HepG2 (cell line): Measurements from ENCODE around the gene BTG4. TPM values are rescaled to one million over a fixed set of nuclear protein-coding genes. Genes with fewer than 3 reads are reported as not detected.

Experiments used
- ATAC-seq: fragments of 200-7000 bp; cut with Tn5 transposase; 3 replicates; pipeline ENCODE4 v1.9.1; 2020; ENCODE audit warnings: mild to moderate bottlenecking, moderate library complexity
- BruUV-seq: library from RNA; stranded (reverse); fragments of 400-500 nt; replicated peaks from 2 replicates; lab custom pipeline; 2021; lab: Mats Ljungman, UMichigan
- CTCF ChIA-PET: fragments of 300-600 bp; formaldehyde crosslinking; extraction: SDS; loops from one replicate; lab custom pipeline; 2021; ENCODE audit warnings: low total read pairs, inconsistent platforms, low intra/inter-chr PET ratio; lab: Yijun Ruan, JAX
- POLR2A ChIA-PET: fragments of 350-600 bp; sonication (Branson Sonifier 250); formaldehyde crosslinking; loops from one replicate; lab custom pipeline; 2020; ENCODE audit warnings: antibody characterized with exemption, inconsistent platforms; lab: Yijun Ruan, JAX
- DNase-seq: peaks from one replicate; pipeline ENCODE4 v3.0.0-alpha.2; 2015; ENCODE audit warnings: low spot score
- FAIRE-seq: peaks from 3 replicates; lab custom pipeline; 2011; peaks lifted over from hg19 to GRCh38; lab: Jason Lieb, UNC
- H2AFZ ChIP-seq: one replicate; pipeline ENCODE4 v1.6.1; 2011; ENCODE audit warnings: low read length, inconsistent platforms
- H3K27ac ChIP-seq: fragments of 300-600 bp; 3 replicates; pipeline ENCODE4 v1.8.0; 2011; ENCODE audit warnings: mixed run types, mild to moderate bottlenecking, mixed read lengths, low read length, inconsistent platforms; ENCODE audit not compliant: insufficient read depth; ENCODE audit errors: extremely low read length
- H3K27me3 ChIP-seq, 2 experiments: fragments of 200-600 bp in 1 of 2; 2 replicates in 1 of 2; 3 replicates in 1 of 2; pipeline versions ENCODE4 v1.6.0 to v1.8.0; 2011; ENCODE audit warnings: low read length in 2 of 2, mild to moderate bottlenecking in 2 of 2, moderate library complexity in 2 of 2, inconsistent platforms in 1 of 2; ENCODE audit not compliant: insufficient read depth in 2 of 2, control insufficient read depth in 1 of 2
- H3K36me3 ChIP-seq, 2 experiments: fragments of 200-600 bp in 1 of 2; replicated peaks in 1 of 2; 2 replicates in 1 of 2; 3 replicates in 1 of 2; pipeline versions ENCODE4 v1.5.1 to v1.8.0; 2011; ENCODE audit warnings: low read length in 2 of 2, inconsistent platforms in 1 of 2; ENCODE audit not compliant: insufficient read depth in 2 of 2, control insufficient read depth in 1 of 2
- H3K4me1 ChIP-seq: 2 replicates; pipeline ENCODE4 v1.5.1; 2012; ENCODE audit warnings: low read length, inconsistent platforms; ENCODE audit not compliant: insufficient read depth
- H3K4me2 ChIP-seq: 2 replicates; pipeline ENCODE4 v1.6.0; 2011; ENCODE audit warnings: low read depth, low read length, inconsistent platforms
- H3K4me3 ChIP-seq, 3 experiments: fragments of 200-600 bp in 1 of 3; sonication (generic), shearing (Covaris generic) in 1 of 3; replicated peaks in 1 of 3; 2 replicates each; pipeline ENCODE4 v1.5.1; 2011 to 2016; ENCODE audit warnings: low read length in 3 of 3, inconsistent platforms in 2 of 3, low read depth in 2 of 3, mild to moderate bottlenecking in 2 of 3, control low read depth in 1 of 3, mixed read lengths in 1 of 3; ENCODE audit not compliant: insufficient read depth in 1 of 3
- H3K79me2 ChIP-seq: one replicate; pipeline ENCODE4 v1.6.1; 2011; ENCODE audit warnings: low read length, inconsistent platforms; ENCODE audit not compliant: insufficient read depth
- H3K9ac ChIP-seq: 2 replicates; pipeline ENCODE4 v1.6.0; 2011; ENCODE audit warnings: mild to moderate bottlenecking, low read depth, low read length, inconsistent platforms; ENCODE audit not compliant: insufficient read depth
- H3K9me3 ChIP-seq: 2 replicates; pipeline ENCODE4 v1.5.1; 2012; ENCODE audit warnings: mild to moderate bottlenecking, low read length
- H4K20me1 ChIP-seq: 2 replicates; pipeline ENCODE4 v1.6.0; 2011; ENCODE audit warnings: inconsistent platforms, mild to moderate bottlenecking, low read length, moderate library complexity; ENCODE audit not compliant: insufficient read depth
- ASH2L ChIP-seq: fragments of 300-600, 200-600 bp; sonication (generic); IDR thresholded peaks from 2 replicates; pipeline ENCODE4 v1.7.0; 2017; ENCODE audit warnings: low read depth, mild to moderate bottlenecking, moderate library complexity, mixed read lengths, low read length; ENCODE audit not compliant: insufficient read length
- FOXO1 ChIP-seq: sonication (generic); formaldehyde crosslinking; IDR thresholded peaks from 2 replicates; pipeline ENCODE4 v1.4.0; 2020; ENCODE audit warnings: missing genetic modification reagents
- HOXD1 ChIP-seq: sonication (generic); formaldehyde crosslinking; IDR thresholded peaks from 2 replicates; pipeline ENCODE4 v1.5.0; 2020; ENCODE audit warnings: missing genetic modification reagents
- KDM5A ChIP-seq: fragments of 200-600 bp; sonication (generic); IDR thresholded peaks from 2 replicates; pipeline ENCODE4 v1.7.0; 2018; ENCODE audit warnings: antibody characterized with exemption, mild to moderate bottlenecking, low read length, borderline replicate concordance
- PAWR ChIP-seq: sonication (generic); formaldehyde crosslinking; IDR thresholded peaks from 2 replicates; pipeline ENCODE4 v1.4.0; 2020; ENCODE audit warnings: missing genetic modification reagents, mild to moderate bottlenecking, borderline replicate concordance
- PHF20 ChIP-seq: sonication (generic); formaldehyde crosslinking; IDR thresholded peaks from 2 replicates; pipeline ENCODE4 v1.5.0; 2020; ENCODE audit warnings: mild to moderate bottlenecking, missing genetic modification reagents
- SIX4 ChIP-seq: sonication (generic); formaldehyde crosslinking; IDR thresholded peaks from 2 replicates; pipeline ENCODE4 v1.4.0; 2020; ENCODE audit warnings: missing genetic modification reagents
- TGIF2 ChIP-seq: IDR thresholded peaks from 2 replicates; pipeline ENCODE4 v1.6.1; 2016; ENCODE audit warnings: control low read depth, missing compliant biosample characterization
- ZBTB42 ChIP-seq: sonication (generic); formaldehyde crosslinking; IDR thresholded peaks from 2 replicates; pipeline ENCODE4 v1.5.0; 2020; ENCODE audit warnings: mild to moderate bottlenecking, missing genetic modification reagents
- ZNF431 ChIP-seq: sonication (generic); formaldehyde crosslinking; IDR thresholded peaks from 2 replicates; pipeline ENCODE4 v1.9.0; 2022; ENCODE audit warnings: missing genetic modification reagents, low read depth, mild to moderate bottlenecking, borderline replicate concordance
- ZNF839 ChIP-seq: sonication (generic); formaldehyde crosslinking; IDR thresholded peaks from 2 replicates; pipeline ENCODE4 v1.4.0; 2020; ENCODE audit warnings: missing genetic modification reagents, mild to moderate bottlenecking, borderline replicate concordance
- ZZZ3 ChIP-seq: sonication (generic); formaldehyde crosslinking; IDR thresholded peaks from 2 replicates; pipeline ENCODE4 v1.4.0; 2020; ENCODE audit warnings: missing genetic modification reagents, mild to moderate bottlenecking, borderline replicate concordance
- WGBS: methylation state at CpG from one replicate; pipeline ENCODE4 v1.1.6; 2017; ENCODE audit warnings: low lambda C conversion rate; 5-methylcytosine and 5-hydroxymethylcytosine counted together
- in situ Hi-C: cut with HindIII; loops from 2 replicates; pipeline ENCODE4 v1.10.0; 2017; ENCODE audit warnings: low pct_unique_long_range_greater_than_20kb; ENCODE audit not compliant: extremely low pct_ligation_motif_present
- intact Hi-C: fragments of 100-400 bp; cut with micrococcal nuclease; formaldehyde crosslinking; loops from one replicate; pipeline ENCODE4 v1.10.0; 2022; ENCODE audit not compliant: unreplicated experiment
- polyA plus RNA-seq, 8 experiments: library from polyadenylated mRNA; depleted of rRNA in 3 of 8; stranded (reverse) in 7 of 8; unstranded in 1 of 8; fragments of >200 nt; fragmentation: Illumina TruSeq in 4 of 8; extraction: Trizol in 4 of 8; gene quantifications; 2 replicates each; pipeline versions ENCODE4 v1.2.1 to v1.2.3, GENCODE V29; 2011 to 2016; ENCODE audit warnings: low read depth in 4 of 8, missing spikeins in 1 of 8, mixed read lengths in 1 of 8; ENCODE audit not compliant: insufficient read depth in 1 of 8
- total RNA-seq, 5 experiments: library from RNA; depleted of rRNA; stranded (reverse); fragments of >200 nt; fragmentation: Illumina TruSeq; extraction: Trizol; gene quantifications; 2 replicates each; pipeline ENCODE4 v1.2.3, GENCODE V29; 2016; ENCODE audit warnings: low read depth in 1 of 5
- TF ChIP-seq, protein P1 (sequence below): IDR thresholded peaks from 2 replicates; pipeline ENCODE4 v1.4.0; 2020; ENCODE audit warnings: mild to moderate bottlenecking, missing genetic modification reagents
- TF ChIP-seq, protein P2 (sequence below): sonication (generic); formaldehyde crosslinking; IDR thresholded peaks from 2 replicates; pipeline ENCODE4 v1.4.0; 2020; ENCODE audit warnings: missing genetic modification reagents
- TF ChIP-seq, protein P3 (sequence below): sonication (generic); formaldehyde crosslinking; IDR thresholded peaks from 2 replicates; pipeline ENCODE4 v1.4.0; 2020; ENCODE audit warnings: missing genetic modification reagents, borderline replicate concordance
- TF ChIP-seq, protein P4 (sequence below): sonication (generic); formaldehyde crosslinking; IDR thresholded peaks from 2 replicates; pipeline ENCODE4 v1.4.0; 2020; ENCODE audit warnings: low read depth, mild to moderate bottlenecking, missing genetic modification reagents

BTG4 gene
- total and polyA plus RNA-seq, 2 of the 13 experiments (the other 11 are each of a cell fraction or from before 2014, with no cell fraction given): not detected

DNA sequence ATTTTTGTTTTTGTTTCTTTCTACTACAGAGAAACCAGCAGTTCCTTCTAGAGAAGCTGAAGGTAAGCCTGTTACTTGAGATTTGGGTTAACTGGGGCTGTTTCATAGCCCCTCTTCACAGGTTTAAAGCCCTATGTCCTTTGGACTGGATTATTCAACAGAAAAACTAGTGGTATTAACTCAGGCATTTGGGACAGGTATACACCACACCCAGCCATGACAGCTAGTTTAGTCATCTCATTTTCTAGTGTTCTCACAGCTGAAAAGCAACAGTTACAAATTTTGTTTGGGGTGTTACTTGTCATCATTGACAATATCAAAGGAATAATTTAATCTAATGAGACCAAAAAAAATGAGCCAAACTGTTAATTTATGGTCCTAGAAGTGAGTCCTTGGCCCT is 42.3 kb upstream of the BTG4 start (continued):
- TF ChIP-seq, protein P1, sequence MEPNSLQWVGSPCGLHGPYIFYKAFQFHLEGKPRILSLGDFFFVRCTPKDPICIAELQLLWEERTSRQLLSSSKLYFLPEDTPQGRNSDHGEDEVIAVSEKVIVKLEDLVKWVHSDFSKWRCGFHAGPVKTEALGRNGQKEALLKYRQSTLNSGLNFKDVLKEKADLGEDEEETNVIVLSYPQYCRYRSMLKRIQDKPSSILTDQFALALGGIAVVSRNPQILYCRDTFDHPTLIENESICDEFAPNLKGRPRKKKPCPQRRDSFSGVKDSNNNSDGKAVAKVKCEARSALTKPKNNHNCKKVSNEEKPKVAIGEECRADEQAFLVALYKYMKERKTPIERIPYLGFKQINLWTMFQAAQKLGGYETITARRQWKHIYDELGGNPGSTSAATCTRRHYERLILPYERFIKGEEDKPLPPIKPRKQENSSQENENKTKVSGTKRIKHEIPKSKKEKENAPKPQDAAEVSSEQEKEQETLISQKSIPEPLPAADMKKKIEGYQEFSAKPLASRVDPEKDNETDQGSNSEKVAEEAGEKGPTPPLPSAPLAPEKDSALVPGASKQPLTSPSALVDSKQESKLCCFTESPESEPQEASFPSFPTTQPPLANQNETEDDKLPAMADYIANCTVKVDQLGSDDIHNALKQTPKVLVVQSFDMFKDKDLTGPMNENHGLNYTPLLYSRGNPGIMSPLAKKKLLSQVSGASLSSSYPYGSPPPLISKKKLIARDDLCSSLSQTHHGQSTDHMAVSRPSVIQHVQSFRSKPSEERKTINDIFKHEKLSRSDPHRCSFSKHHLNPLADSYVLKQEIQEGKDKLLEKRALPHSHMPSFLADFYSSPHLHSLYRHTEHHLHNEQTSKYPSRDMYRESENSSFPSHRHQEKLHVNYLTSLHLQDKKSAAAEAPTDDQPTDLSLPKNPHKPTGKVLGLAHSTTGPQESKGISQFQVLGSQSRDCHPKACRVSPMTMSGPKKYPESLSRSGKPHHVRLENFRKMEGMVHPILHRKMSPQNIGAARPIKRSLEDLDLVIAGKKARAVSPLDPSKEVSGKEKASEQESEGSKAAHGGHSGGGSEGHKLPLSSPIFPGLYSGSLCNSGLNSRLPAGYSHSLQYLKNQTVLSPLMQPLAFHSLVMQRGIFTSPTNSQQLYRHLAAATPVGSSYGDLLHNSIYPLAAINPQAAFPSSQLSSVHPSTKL (CRISPR knock-in tag): no peak

DNA sequence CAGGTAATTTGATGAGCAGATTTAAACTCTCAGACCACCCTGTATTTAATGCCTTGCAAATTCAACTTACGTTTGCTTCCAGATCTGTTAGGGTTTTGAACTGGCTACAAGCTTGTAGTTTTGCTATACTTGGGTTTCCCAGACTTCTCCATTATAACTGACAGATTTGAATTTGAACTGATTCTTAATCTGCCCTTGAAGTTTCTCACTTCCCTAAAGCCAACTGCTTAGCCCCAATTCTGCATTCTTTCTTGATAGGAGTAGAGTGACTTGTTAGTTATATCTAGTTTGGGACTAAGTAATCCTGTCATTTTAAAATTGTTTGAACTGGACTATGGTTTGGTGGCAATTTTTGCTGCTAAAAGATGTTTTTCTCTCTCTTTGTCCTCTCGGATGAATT is 38.1 kb upstream of the BTG4 start:
- Histone ChIP-seq H3K27ac (no peak overlapping the region), H3K9me3 (no peaks in the 10 kb centered on the region), H2AFZ (no peak overlapping the region), H3K4me2 (no peak overlapping the region), H3K4me3 (no peak overlapping the region), H4K20me1 (no peaks in the 10 kb centered on the region), H3K9ac (no peak overlapping the region), H3K36me3 (no peaks in the 10 kb centered on the region), H3K27me3 (peaks cover 0 to 27% of the 10 kb centered on the region in 2 experiments; a peak in 2 of 5 replicates), H3K4me1 (no peaks in the 10 kb centered on the region), H3K79me2 (no peaks in the 10 kb centered on the region)
- BruUV-seq: no TSS peak
- in situ Hi-C loops (no loop called here), intact Hi-C loops (no loop called here)
- FAIRE-seq (no peak), DNase-seq (no peak), ATAC-seq (no peak)
- WGBS: 28% methylated on average over 2 of the region's 2 CpGs
- CTCF ChIA-PET: no interaction called here
- POLR2A ChIA-PET: no interaction called here
- TF ChIP-seq ZZZ3 (no peak), TGIF2 (CRISPR knock-in tag) (no peak), FOXO1 (CRISPR knock-in tag) (no peak), ZNF839 (no peak), PAWR (no peak), PHF20 (CRISPR knock-in tag) (no peak), KDM5A (no peak), ZNF431 (no peak), ASH2L (no peak), SIX4 (no peak), ZBTB42 (CRISPR knock-in tag) (no peak), HOXD1 (CRISPR knock-in tag) (no peak)
- TF ChIP-seq, protein P2, sequence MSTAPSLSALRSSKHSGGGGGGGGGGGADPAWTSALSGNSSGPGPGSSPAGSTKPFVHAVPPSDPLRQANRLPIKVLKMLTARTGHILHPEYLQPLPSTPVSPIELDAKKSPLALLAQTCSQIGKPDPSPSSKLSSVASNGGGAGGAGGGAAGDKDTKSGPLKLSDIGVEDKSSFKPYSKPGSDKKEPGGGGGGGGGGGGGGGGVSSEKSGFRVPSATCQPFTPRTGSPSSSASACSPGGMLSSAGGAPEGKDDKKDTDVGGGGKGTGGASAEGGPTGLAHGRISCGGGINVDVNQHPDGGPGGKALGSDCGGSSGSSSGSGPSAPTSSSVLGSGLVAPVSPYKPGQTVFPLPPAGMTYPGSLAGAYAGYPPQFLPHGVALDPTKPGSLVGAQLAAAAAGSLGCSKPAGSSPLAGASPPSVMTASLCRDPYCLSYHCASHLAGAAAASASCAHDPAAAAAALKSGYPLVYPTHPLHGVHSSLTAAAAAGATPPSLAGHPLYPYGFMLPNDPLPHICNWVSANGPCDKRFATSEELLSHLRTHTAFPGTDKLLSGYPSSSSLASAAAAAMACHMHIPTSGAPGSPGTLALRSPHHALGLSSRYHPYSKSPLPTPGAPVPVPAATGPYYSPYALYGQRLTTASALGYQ (CRISPR knock-in tag): no peak
- TF ChIP-seq, protein P3, sequence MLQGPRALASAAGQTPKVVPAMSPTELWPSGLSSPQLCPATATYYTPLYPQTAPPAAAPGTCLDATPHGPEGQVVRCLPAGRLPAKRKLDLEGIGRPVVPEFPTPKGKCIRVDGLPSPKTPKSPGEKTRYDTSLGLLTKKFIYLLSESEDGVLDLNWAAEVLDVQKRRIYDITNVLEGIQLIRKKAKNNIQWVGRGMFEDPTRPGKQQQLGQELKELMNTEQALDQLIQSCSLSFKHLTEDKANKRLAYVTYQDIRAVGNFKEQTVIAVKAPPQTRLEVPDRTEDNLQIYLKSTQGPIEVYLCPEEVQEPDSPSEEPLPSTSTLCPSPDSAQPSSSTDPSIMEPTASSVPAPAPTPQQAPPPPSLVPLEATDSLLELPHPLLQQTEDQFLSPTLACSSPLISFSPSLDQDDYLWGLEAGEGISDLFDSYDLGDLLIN: no peak
- TF ChIP-seq, protein P4, sequence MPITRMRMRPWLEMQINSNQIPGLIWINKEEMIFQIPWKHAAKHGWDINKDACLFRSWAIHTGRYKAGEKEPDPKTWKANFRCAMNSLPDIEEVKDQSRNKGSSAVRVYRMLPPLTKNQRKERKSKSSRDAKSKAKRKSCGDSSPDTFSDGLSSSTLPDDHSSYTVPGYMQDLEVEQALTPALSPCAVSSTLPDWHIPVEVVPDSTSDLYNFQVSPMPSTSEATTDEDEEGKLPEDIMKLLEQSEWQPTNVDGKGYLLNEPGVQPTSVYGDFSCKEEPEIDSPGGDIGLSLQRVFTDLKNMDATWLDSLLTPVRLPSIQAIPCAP (CRISPR knock-in tag): no peak
